VCaP (cell line): ENCODE data around the gene CTCFL.

Source experiments
- H3K27ac ChIP-seq: fragments of 450-650 bp; 2 replicates; pipeline ENCODE4 v1.5.1; 2017
- TF ChIP-seq, protein P1 (sequence below): fragments of 450-650 bp; conservative IDR thresholded peaks from 2 replicates; pipeline ENCODE4 v1.5.1; 2017; ENCODE audit warnings: mild to moderate bottlenecking, moderate library complexity

CTCFL gene

DNA sequence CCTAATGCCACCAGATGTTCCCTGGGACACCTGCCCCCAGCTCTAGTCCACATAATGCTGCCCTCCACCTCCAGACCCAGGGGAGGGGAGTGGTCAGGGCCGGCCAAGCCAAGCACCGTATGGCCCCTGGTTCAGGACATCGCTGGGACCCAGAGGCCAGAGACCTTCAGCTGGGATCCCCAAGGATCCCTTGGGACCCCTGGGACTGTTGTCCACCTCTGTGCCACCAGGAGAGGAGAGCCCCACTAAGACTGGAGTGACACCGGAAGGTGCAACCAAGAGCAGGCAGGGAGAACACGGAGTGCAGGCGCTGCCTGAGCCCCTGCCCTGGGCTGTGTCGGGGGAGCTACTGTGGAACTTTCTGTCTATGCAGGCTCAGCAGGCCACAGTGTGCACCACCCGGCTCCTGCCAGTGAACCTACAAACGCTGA is 43.6 kb downstream of the CTCFL start:
- no peak overlapping the region for H3K27ac ChIP-seq
- TF ChIP-seq, protein P1, sequence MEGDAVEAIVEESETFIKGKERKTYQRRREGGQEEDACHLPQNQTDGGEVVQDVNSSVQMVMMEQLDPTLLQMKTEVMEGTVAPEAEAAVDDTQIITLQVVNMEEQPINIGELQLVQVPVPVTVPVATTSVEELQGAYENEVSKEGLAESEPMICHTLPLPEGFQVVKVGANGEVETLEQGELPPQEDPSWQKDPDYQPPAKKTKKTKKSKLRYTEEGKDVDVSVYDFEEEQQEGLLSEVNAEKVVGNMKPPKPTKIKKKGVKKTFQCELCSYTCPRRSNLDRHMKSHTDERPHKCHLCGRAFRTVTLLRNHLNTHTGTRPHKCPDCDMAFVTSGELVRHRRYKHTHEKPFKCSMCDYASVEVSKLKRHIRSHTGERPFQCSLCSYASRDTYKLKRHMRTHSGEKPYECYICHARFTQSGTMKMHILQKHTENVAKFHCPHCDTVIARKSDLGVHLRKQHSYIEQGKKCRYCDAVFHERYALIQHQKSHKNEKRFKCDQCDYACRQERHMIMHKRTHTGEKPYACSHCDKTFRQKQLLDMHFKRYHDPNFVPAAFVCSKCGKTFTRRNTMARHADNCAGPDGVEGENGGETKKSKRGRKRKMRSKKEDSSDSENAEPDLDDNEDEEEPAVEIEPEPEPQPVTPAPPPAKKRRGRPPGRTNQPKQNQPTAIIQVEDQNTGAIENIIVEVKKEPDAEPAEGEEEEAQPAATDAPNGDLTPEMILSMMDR: no peak

GRCh38 chr20:57480444-57481160 is 44.3 kb downstream of the CTCFL start:
- TF ChIP-seq, protein P1: no peak
- H3K27ac ChIP-seq: no peak overlapping the region

DNA sequence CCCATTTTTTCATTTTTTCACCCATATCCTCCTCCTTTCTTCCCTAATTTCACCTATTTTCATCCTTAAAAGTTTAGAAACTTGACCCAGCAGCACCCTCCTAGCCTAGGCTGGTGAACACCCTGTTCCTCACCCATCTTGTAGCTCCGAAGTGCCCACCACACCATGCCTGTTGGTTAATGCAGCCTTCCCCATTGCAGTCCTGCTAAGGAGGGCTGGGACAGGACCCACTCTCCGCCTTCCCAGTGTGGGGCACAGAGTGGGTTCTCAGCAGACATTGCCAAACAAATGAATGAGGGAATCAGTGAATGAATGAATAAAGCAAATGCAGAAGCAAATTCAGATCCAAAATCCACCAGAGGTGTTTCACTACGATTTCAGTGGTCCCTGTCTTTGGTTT is 45.7 kb downstream of the CTCFL start:
- H3K27ac ChIP-seq: no peak overlapping the region
- TF ChIP-seq, protein P1: no peak

DNA sequence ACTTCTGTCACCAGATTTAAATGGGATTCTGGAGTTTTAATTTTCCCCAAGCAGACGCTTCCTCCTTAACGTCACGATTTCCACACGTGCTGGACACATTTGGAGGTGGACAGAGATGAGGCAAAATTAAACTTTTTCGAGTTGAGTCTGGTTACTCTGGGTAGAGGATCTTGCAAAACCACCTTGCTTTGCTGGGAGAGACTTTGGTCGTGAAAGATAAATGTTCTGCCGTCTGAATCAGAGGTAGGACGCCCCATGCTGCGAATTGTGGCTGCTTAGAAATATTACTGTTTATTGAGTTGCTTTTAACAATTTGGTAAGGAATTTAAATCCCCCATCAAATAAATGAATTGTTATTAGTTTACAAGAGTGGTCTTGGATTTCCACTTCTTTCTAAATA is 46.8 kb downstream of the CTCFL start:
- H3K27ac ChIP-seq: no peak overlapping the region
- TF ChIP-seq, protein P1: no peak

DNA sequence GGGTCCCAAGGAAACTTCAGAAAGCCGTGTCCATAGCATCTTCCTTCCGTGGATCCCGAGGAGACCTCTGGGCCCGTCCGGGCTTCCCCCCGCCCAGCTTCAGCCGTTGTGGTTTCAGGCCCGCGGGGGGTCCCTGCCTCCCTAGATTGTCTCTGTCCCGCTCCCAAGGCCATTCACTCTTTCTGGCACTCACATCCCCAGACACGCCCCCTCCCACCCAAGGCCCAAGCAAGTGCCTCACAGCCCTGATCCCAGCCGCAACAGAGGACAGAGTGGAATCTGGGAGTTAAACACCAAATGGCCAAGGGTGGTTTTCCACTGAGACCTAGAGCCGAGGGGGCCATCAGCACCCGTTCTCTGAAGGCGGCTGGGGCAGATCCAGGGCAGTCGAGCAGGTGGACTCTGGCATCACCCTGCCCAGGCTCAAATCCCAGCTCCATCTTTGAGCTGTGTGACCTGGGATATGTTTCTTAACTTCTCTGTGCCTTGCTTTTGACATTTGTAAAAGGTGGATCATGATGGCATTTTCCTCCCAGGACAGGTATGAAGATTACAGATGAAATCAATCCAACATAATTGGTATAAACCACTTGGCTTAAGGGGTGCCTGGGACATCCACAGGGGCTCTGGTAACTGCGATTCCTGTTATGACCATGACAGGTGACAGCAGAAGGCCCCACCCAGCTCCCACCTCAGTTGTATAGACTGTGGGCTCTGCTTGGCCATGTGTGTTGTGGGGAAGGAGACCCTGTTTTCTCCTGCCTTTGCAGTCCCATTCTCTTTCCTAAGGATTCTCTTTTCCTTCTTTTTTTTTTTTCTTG is 48.1 kb downstream of the CTCFL start:
- H3K27ac ChIP-seq: no peak overlapping the region
- TF ChIP-seq, protein P1: no peak

DNA sequence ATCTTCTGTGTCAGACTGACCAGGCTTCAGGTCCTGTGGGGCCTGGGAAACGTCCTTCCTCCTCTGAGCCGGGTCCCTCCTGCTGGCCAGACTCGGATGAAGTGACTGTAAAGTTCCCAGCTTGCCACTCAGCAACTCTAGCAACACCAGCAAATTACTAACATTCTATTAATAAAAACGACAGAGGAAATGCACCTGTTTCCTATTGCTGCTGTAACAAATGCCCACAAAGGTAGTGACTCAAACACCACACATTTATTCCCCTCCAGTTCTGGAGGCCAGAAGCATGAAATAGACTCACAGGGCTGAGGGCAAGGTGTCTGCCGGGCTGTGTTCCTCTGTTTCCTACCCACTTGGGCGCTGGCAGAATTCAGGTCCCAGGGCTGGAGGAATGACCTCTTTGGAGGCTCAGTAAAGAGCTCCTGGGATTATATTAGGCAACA is 48.8 kb downstream of the CTCFL start:
- no peak overlapping the region for H3K27ac ChIP-seq
- TF ChIP-seq, protein P1: no peak

DNA sequence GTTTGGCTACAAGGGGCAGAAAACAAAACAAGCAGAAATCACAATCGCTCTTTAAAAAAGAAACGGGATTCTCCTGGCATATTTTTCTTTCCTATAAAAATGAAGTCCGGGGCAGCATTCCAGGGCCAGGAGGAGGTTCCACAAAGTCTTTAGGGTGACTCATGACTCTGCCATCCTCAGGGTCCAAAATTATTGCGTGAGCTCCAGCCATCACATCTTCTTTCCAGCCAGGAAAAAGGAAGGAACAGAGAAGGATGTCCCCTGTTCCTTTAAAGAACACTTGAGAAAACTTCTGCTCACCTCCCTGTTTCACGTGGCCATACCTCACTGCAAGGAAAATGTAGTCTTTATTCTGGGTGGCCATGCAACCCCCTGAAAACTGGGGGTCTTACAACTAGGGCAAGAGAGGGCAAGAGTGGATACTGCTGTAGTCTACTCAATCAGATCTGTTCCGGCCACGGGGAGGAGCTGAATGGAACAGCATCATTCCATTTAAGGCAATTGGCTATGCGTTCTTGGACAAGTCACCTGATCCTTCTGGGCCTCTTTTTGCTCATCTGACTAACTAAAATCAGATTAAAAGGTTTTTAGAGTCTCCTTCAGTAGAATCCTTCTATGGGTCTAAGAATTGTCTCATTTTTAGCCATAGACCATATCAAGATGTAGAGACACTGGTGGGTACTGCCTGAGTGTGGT is 49.4 kb downstream of the CTCFL start:
- TF ChIP-seq, protein P1: no peak
- no peak overlapping the region for H3K27ac ChIP-seq
